Osteoblast (primary cell): Measurements from ENCODE around the gene GSS. TPM values are rescaled to one million over a fixed set of nuclear protein-coding genes. Genes with fewer than 3 reads are reported as not detected.

ENCODE experiments used
- DNase-seq: peaks from one replicate; pipeline ENCODE4 v3.0.0; 2011; ENCODE audit warnings: low spot score, mixed read lengths; ENCODE audit not compliant: insufficient read length; ENCODE audit errors: missing footprints
- H2AFZ ChIP-seq: 2 replicates; pipeline ENCODE4 v1.6.0; 2011; ENCODE audit warnings: mild to moderate bottlenecking, low read length
- H3K27ac ChIP-seq: 2 replicates; pipeline ENCODE4 v1.5.1; 2011; ENCODE audit warnings: mild to moderate bottlenecking, low read depth, low read length, moderate library complexity
- H3K27me3 ChIP-seq: 2 replicates; pipeline ENCODE4 v1.6.0; 2012; ENCODE audit warnings: mild to moderate bottlenecking, control low read depth, inconsistent platforms, low read length, moderate library complexity; ENCODE audit not compliant: insufficient read depth
- H3K36me3 ChIP-seq: 2 replicates; pipeline ENCODE4 v1.5.1; 2011; ENCODE audit warnings: mild to moderate bottlenecking, low read length, control low read depth, moderate library complexity; ENCODE audit not compliant: insufficient read depth
- H3K4me1 ChIP-seq: 2 replicates; pipeline ENCODE4 v1.5.1; 2011; ENCODE audit warnings: mild to moderate bottlenecking, low read length, control low read depth, moderate library complexity; ENCODE audit not compliant: insufficient read depth
- H3K4me2 ChIP-seq: 2 replicates; pipeline ENCODE4 v1.6.0; 2011; ENCODE audit warnings: mild to moderate bottlenecking, low read length; ENCODE audit not compliant: insufficient read depth
- H3K4me3 ChIP-seq: fragments of 200-600 bp; sonication (generic); 3 replicates; pipeline ENCODE4 v1.5.1; 2012; ENCODE audit warnings: mild to moderate bottlenecking, low read length, inconsistent platforms; ENCODE audit not compliant: insufficient read depth
- H3K79me2 ChIP-seq: 2 replicates; pipeline ENCODE4 v1.6.0; 2012; ENCODE audit warnings: mild to moderate bottlenecking, low read length, control low read depth, inconsistent platforms; ENCODE audit not compliant: insufficient read depth
- H3K9me3 ChIP-seq: 2 replicates; pipeline ENCODE4 v1.5.1; 2011; ENCODE audit warnings: low read depth, low read length, control low read depth
- H4K20me1 ChIP-seq: 2 replicates; pipeline ENCODE4 v1.6.0; 2012; ENCODE audit warnings: mild to moderate bottlenecking, low read length, control low read depth; ENCODE audit not compliant: insufficient read depth
- CTCF ChIP-seq: IDR thresholded peaks from 2 replicates; pipeline ENCODE4 v1.5.1; 2011; ENCODE audit warnings: mild to moderate bottlenecking, low read depth, low read length, moderate library complexity; ENCODE audit errors: extremely low read depth
- total RNA-seq: library from RNA; depleted of rRNA; stranded (reverse); fragments of >200 nt; gene quantifications from 2 replicates; pipeline ENCODE4 v1.2.3, GENCODE V29; 2012

Gene GSS
- total RNA-seq, 1 donor: 54.6 TPM

GRCh38 chr20:34895465-34895864 lies 60.1 kb downstream of the GSS start:
- Histone ChIP-seq H3K4me2 (no peak overlapping the region), H3K9me3 (no peaks in the 10 kb centered on the region), H4K20me1 (no peaks in the 10 kb centered on the region), H3K27ac (no peak overlapping the region), H3K27me3 (no peaks in the 10 kb centered on the region), H3K36me3 (no peaks in the 10 kb centered on the region), H3K4me1 (peaks cover 16% of the 10 kb centered on the region), H3K4me3 (no peak overlapping the region), H3K79me2 (no peaks in the 10 kb centered on the region), H2AFZ (no peak overlapping the region)
- DNase-seq: no peak
- TF ChIP-seq CTCF: no peak

GRCh38 chr20:34894723-34895122 lies 60.9 kb downstream of the GSS start:
- Histone ChIP-seq H3K79me2 (no peaks in the 10 kb centered on the region), H2AFZ (no peak overlapping the region), H3K4me2 (no peak overlapping the region), H3K9me3 (no peaks in the 10 kb centered on the region), H3K36me3 (no peaks in the 10 kb centered on the region), H3K4me1 (peaks cover 15% of the 10 kb centered on the region), H3K27me3 (no peaks in the 10 kb centered on the region), H3K4me3 (no peak overlapping the region), H3K27ac (no peak overlapping the region), H4K20me1 (no peaks in the 10 kb centered on the region)
- no peak for TF ChIP-seq CTCF
- DNase-seq: no peak

GRCh38 chr20:34892671-34893070 lies 62.9 kb downstream of the GSS start:
- Histone ChIP-seq H4K20me1 (no peaks in the 10 kb centered on the region), H3K9me3 (no peaks in the 10 kb centered on the region), H3K79me2 (no peaks in the 10 kb centered on the region), H2AFZ (no peak overlapping the region), H3K36me3 (no peaks in the 10 kb centered on the region), H3K4me3 (no peak overlapping the region), H3K27ac (no peak overlapping the region), H3K27me3 (no peaks in the 10 kb centered on the region), H3K4me1 (peaks cover 13% of the 10 kb centered on the region), H3K4me2 (no peak overlapping the region)
- no peak for TF ChIP-seq CTCF
- DNase-seq: no peak

- no peak for TF ChIP-seq CTCF
- peak overlapping the region; percentile 38 for H3K4me2 ChIP-seq
- H3K27ac ChIP-seq: peak overlapping the region; percentile 55
- DNase-seq: no peak
- peaks cover 13% of the 10 kb centered on the region for H3K4me1 ChIP-seq
- H4K20me1 ChIP-seq: no peaks in the 10 kb centered on the region
- H3K27me3 ChIP-seq: no peaks in the 10 kb centered on the region
- no peak overlapping the region for H2AFZ ChIP-seq
- H3K4me3 ChIP-seq: no peak overlapping the region
- H3K79me2 ChIP-seq: no peaks in the 10 kb centered on the region
- no peaks in the 10 kb centered on the region for H3K36me3 ChIP-seq
- H3K9me3 ChIP-seq: no peaks in the 10 kb centered on the region
Observed at GRCh38 chr20:34891166-34892062, 64.2 kb downstream of the GSS start.
